Subcutaneous abdominal adipose tissue (tissue), 5 donors: ENCODE data around the gene UBE3C.
A peak's percentile ranks its signal among the peaks of the same experiment; 100 is the strongest.
"Not testable (repeated sequence)": the region's sequence is repeated elsewhere in the genome, so short reads cannot be mapped to it uniquely, and the experiment has no call there.

Experiments
- H3K27ac ChIP-seq: one replicate; pipeline ENCODE4 v1.7.0; 2013; ENCODE audit warnings: low read depth, mild to moderate bottlenecking, inconsistent platforms, low read length, moderate library complexity
- H3K27me3 ChIP-seq, 5 donors: one replicate each; pipeline ENCODE4 v1.7.0; 2013; ENCODE audit warnings: low read length in 5 of 5, inconsistent platforms in 1 of 5; ENCODE audit not compliant: control insufficient read depth in 5 of 5, insufficient read depth in 4 of 5
- H3K36me3 ChIP-seq, 5 donors: one replicate each; pipeline ENCODE4 v1.7.0; 2013; ENCODE audit warnings: low read length in 5 of 5; ENCODE audit not compliant: control insufficient read depth in 5 of 5, insufficient read depth in 5 of 5
- H3K4me1 ChIP-seq, 5 donors: one replicate each; pipeline ENCODE4 v1.7.0; 2013; ENCODE audit warnings: low read length in 5 of 5, mild to moderate bottlenecking in 3 of 5, moderate library complexity in 1 of 5; ENCODE audit not compliant: control insufficient read depth in 5 of 5, insufficient read depth in 5 of 5
- H3K4me3 ChIP-seq, 5 donors: one replicate each; pipeline ENCODE4 v1.7.0; 2013; ENCODE audit warnings: low read length in 5 of 5, low read depth in 1 of 5
- H3K9ac ChIP-seq, 5 donors: one replicate each; pipeline ENCODE4 v1.7.0; 2013; ENCODE audit warnings: low read length in 5 of 5, mild to moderate bottlenecking in 4 of 5, moderate library complexity in 3 of 5
- H3K9me3 ChIP-seq, 5 donors: one replicate each; pipeline ENCODE4 v1.7.0; 2013; ENCODE audit warnings: low read length in 5 of 5; ENCODE audit not compliant: control insufficient read depth in 5 of 5
- donor health status: healthy.
- donor health status: healthy.
- donor health status: healthy.
- donor health status: healthy.
- donor health status: healthy.

The UBE3C gene

DNA sequence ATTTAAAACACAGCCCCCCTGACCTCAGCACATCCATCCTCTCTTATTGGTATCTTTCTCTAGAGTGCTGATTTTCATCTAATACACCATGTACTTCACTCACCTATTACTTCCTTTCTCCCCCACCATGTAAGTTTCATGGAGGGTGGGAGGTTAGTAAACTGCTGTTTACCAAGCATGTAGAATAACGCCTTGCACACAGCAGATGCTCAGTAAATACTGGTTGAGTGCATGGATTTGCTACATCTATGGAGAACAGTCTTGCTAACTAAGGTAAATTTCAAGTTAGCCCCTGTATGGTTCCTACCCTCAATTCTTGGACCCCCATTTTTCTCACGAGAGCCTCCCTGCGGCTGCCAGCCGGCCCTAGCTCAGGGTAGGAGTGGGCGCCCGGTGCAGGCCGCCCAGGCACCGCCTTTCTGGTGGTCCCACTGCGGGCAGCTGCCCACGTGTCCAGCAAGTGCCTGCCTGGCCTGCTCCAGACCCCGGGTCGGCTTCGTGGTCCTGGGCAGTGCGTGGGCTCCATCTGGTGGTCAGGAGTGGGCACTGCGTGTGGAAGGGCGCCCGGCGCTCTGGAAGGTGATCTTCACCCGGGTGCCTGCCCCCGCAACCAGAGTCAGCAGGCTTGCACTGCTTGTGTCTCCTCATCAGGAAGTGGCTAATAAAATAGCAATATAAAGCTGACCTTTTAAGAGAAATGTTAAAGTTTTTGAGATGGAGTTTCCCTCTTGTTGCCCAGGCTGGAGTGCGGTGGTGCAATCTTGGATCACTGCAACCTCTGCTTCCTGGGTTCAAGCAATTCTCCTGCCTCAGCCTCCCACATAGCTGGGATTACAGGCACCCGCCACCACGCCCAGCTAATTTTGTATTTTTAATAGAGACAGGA, 134.7 kb downstream of the UBE3C start:
- Histone ChIP-seq H3K4me3 (peak overlapping the region in 2 of 5 donors; percentile 19 to 49), H3K27ac (peak overlapping the region; percentile 30), H3K27me3 (no peaks in the 10 kb centered on the region), H3K36me3 (peaks cover 0 to 25% (median 12%) of the 10 kb centered on the region in 5 donors), H3K4me1 (peaks cover 12 to 37% (median 24%) of the 10 kb centered on the region in 5 donors), H3K9ac (peak overlapping the region in 1 of 5 donors; percentile 56), H3K9me3 (no peaks in the 10 kb centered on the region)

DNA sequence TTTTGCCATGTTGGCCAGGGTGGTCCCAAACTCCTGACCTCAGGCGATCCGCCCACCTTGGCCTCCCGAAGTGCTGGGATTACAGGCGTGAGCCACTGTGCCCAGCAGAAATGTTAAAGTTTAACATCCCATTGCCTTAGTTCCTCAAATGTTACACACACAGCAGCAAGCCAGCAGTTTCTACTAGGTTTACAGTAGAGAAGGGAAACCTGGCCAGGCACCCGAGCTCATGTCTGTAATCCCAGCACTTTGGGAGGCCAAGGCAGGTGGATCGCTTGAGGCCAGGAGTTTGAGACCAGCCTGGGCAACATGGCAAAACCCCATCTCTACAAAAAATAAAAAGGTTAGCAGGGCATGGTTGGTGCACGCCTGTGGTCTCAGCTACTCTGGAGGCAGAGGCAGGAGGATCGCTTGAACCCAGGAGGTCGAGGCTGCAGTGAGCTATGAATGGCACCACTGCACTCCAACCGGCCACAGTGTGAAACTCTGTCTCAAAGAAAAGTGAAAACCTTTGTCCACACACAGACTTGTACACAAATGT, 135.4 kb downstream of the UBE3C start:
- not testable (repeated sequence) for H3K9ac ChIP-seq, H3K27ac ChIP-seq, H3K9me3 ChIP-seq, H3K4me3 ChIP-seq, H3K27me3 ChIP-seq
- H3K4me1 ChIP-seq = peaks cover 14 to 42% (median 31%) of the 10 kb centered on the region in 5 donors
- peaks cover 0 to 21% (median 9%) of the 10 kb centered on the region in 5 donors for H3K36me3 ChIP-seq

DNA sequence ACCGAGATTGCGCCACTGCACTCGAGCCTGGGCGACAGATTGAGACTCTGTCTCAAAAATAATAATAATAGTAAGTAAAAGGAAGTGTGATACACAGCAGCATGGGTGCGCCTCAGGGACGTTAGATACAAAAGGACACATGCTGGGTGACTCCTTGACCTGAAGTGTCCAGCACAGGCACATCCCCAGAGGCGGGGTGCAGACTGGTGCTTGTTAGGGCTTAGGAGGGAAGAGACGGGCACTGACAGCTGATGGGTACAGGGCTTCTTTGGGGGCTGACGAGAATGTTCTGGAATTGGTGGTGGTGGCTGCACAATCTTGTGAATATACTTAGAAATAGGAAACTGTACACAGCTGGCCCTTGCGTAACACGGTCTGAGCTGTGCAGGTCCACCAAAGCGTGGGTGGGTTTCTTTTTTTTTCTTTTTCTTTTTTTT, 136.3 kb downstream of the UBE3C start:
- Histone ChIP-seq H3K9ac (no peak overlapping the region), H3K27ac (no peak overlapping the region), H3K27me3 (no peaks in the 10 kb centered on the region), H3K36me3 (peaks cover 0 to 13% (median 5%) of the 10 kb centered on the region in 5 donors), H3K9me3 (no peaks in the 10 kb centered on the region), H3K4me1 (peaks cover 14 to 50% (median 35%) of the 10 kb centered on the region in 5 donors), H3K4me3 (no peak overlapping the region)

DNA sequence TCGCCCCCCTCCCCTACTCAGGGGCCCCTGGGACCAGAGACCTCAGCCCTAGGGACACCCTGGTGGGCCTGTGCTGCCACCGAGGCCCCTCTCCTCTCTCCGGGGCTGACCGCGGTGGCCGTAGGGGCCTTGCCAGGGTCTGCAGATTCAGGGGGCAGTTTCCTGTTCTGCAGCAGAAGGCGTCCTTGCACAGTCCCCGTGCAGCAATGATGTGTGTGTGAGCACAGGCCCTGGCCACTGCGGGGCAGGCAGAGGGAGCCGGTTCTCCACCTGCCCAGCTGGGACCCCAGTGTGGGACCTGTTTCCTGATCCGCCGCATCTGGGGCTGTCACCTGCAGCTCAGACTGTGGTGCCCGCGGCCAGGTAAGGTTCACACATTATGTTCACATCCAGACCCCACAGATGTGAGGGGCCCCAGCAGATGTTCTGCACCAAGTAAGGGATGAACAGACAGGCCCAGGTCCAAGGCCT, 137.4 kb downstream of the UBE3C start:
- no peaks in the 10 kb centered on the region for H3K9me3 ChIP-seq
- H3K27me3 ChIP-seq = no peaks in the 10 kb centered on the region
- no peak overlapping the region for H3K9ac ChIP-seq
- H3K36me3 ChIP-seq = peaks cover 0 to 3% (median 0%) of the 10 kb centered on the region in 5 donors
- H3K27ac ChIP-seq = no peak overlapping the region
- peaks cover 14 to 56% (median 41%) of the 10 kb centered on the region in 5 donors for H3K4me1 ChIP-seq
- no peak overlapping the region for H3K4me3 ChIP-seq

DNA sequence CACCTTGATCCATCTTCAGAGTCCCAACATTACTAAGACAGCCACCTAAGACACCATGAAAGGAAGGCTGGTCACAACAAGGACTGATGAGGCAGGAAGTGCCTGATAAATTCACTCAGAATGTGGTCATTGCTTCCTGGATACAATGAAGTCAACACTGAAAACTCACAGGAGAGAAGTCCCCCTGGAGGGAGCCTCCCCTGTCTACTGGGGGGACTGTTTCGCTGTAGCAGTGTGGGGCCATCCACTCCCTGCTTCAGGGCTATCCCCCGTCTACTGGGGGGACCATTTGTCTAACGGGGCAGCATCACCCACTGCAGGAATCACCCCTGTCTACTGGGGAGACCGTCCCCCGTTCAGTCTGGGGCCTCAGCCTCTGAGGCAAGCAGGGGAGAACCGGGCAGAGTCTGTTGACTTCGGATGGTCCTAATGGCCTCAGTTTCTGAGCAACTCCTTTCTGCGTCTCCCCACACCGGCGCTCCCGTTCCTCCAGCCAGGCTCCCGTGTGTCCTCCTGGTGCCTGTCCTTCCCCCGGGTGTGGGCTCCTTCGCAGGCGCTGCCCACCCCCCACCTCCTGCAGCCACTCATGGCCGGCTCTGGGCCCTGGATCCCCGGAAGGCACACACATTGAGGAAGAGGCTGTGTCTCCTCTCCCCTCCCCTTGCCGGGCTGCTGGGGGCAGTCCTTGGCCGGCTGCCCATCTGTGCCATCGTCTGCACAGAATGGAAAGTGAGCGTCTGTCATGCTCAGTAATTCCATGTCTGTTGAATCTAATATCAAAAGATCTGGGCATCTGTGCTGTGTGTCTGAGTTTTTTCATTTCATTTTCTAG, 138.2 kb downstream of the UBE3C start:
- H3K27ac ChIP-seq = no peak overlapping the region
- H3K9me3 ChIP-seq = no peaks in the 10 kb centered on the region
- H3K4me1 ChIP-seq = peaks cover 9 to 50% (median 36%) of the 10 kb centered on the region in 5 donors
- no peak overlapping the region for H3K9ac ChIP-seq
- no peak overlapping the region for H3K4me3 ChIP-seq
- H3K36me3 ChIP-seq = no peaks in the 10 kb centered on the region
- H3K27me3 ChIP-seq = no peaks in the 10 kb centered on the region

DNA sequence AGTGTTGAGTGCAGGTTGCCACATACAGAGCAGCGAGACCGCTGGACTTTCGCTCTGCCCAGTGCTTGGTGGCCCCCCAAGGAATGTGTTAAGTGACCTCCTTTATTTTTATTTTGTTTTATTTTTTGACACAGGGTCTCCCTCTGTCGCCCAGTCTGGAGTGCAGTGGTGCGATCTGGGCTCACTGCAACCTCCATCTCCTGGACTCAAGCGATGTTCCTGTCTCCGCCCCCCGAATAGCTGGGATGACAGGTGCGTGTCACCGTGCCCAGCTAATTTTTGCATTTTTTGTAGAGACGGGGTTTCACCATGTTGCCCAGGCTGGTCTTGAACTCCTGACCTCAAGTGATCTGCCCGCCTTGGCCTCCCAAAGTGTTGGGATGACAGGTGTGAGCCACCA, 138.8 kb downstream of the UBE3C start:
- not testable (repeated sequence) for H3K27me3 ChIP-seq, H3K36me3 ChIP-seq, H3K27ac ChIP-seq, H3K9ac ChIP-seq, H3K4me3 ChIP-seq, H3K9me3 ChIP-seq
- H3K4me1 ChIP-seq = peaks cover 5 to 44% (median 30%) of the 10 kb centered on the region in 5 donors

DNA sequence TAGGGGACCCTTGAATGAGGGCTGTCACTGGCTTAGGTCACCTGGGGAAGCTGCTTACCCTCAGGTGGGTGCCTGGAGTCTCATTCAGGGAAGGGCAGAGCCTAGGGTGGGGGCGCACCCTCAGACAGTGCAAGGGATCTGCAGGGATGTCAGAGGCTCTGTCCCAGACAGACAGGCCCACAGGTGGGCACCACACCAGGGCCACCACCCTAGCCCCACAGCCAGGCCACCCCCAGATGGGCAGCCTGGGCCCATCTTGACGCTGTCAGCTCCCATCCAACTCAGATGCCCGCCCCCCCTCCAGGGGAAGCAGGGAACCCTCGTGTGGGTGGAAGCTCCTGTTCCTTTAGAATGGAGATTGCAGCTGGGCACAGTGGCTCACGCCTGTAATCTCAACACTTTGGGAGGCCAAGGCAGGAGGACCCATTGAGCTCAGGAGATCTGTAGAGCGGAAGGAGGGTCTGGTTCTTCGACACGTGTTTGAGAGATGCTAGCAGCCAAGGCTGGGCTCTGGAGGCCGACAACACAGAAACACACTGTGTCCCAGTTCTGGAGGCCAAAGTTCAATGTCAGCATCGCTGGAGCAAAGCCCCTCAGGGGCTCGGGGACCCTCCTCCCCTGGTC, 139.6 kb downstream of the UBE3C start:
- Histone ChIP-seq H3K27ac (no peak overlapping the region), H3K4me3 (no peak overlapping the region), H3K9me3 (no peaks in the 10 kb centered on the region), H3K27me3 (no peaks in the 10 kb centered on the region), H3K36me3 (no peaks in the 10 kb centered on the region), H3K9ac (no peak overlapping the region), H3K4me1 (peaks cover 2 to 37% (median 23%) of the 10 kb centered on the region in 5 donors)

DNA sequence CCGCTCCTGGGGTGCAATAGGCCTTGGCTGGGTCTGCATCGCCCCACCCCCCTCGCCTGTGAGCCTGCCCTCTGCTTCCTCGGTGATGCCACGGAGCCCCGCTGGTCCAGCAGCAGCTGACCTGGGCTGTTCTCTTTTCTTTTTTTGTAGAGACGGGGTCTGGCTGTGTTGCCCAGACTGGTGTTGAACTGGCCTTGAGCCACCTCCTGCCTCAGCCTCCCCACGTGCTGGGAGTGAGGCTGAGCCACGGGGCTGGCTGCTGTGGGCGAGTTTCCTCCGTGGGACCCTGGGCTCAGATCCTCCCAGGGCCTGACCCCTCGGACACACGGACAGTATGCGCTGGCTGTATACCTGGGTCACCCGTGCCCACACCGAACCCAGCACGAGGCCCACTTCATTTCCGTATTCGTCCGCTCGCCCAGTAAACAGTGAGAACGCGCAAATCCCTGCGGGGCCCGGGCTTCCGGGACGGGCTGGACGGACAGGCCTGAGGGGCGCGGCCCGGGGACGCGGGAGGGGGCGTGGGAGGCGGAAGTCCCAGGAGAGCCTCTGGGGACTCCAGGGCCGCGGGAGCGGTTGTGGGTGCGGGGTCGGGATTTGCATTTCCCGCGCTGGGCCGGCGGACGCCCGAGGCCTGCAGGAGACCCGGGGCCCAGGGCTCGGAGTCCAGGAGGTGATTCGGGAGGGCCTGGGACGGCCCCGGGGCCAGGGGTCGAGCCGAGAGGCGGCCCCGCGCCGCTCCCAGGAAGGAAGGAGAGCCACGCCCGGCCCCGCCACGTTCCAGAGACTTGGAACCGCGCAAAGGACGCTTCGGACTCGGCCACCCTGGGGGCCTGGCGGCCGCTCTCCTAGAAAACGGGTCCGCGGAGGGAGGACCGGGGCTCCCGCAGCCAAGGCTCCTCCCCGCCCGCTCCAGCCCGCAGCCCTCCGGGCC, 140.3 kb downstream of the UBE3C start:
- Histone ChIP-seq H3K4me3 (peak overlapping the region in 4 of 5 donors; percentile 61 to 70 (median 62)), H3K9ac (peak overlapping the region in 4 of 5 donors; percentile 58 to 85 (median 61)), H3K27ac (no peak overlapping the region), H3K4me1 (peaks cover 1 to 32% (median 17%) of the 10 kb centered on the region in 5 donors), H3K36me3 (no peaks in the 10 kb centered on the region), H3K9me3 (peaks cover 0 to 3% (median 3%) of the 10 kb centered on the region in 5 donors), H3K27me3 (no peaks in the 10 kb centered on the region)
